Uterus (tissue), 2 donors: ENCODE results near the gene NHS.

ENCODE experiments used
- CTCF ChIP-seq, 4 experiments: fragments of 200-600 bp in 2 of 4; fragments of 450-650 bp in 2 of 4; sonication (generic) in 2 of 4; IDR thresholded peaks; one replicate each; pipeline ENCODE4 v1.5.1; 2016 to 2019; ENCODE audit warnings: antibody characterized with exemption in 4 of 4, mild to moderate bottlenecking in 2 of 4, moderate library complexity in 1 of 4
- POLR2A ChIP-seq, 2 donors: fragments of 450-650 bp; IDR thresholded peaks; one replicate each; pipeline ENCODE4 v1.6.1; 2016; ENCODE audit warnings: antibody characterized with exemption in 2 of 2, mild to moderate bottlenecking in 1 of 2, moderate library complexity in 1 of 2

- TF ChIP-seq CTCF (IDR thresholded peaks at IDR 0.05) (no peak), POLR2A (IDR thresholded peaks at IDR 0.05) (no peak)
Measured at GRCh38 chrX:17494216-17494615, 119.2 kb downstream of the NHS start.
